ENCODE results near the gene CCDC191.

The CCDC191 gene

DNA sequence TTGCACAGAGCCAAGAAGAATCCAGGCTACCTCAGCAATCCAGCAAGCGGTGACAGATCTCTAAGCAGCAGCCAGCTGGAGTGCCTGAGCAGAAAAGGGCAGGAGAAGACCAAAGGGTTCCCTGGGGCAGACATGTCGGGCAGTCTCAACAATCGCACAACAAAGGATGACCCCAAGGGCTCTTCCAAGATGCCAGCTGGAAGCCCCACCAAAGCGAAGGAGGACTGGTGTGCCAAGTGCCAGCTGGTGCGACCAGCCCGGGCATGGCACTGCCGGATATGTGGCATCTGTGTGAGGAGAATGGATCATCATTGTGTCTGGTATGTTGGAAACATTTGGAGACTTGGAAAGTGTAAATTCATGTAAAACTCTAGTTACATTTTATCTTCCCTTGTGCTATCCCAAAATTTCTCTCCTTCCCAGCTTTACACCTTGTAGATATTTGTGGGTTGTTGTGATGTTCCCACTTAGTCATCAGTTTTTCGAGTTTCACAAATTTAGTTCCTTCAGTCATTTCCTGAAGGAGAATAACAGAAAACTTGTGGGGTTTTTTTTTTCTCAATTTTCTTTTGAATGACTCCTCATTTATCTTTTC, 102.1 kb downstream of the CCDC191 start:
- no peak for DNase-seq (ENCODE audit: low read depth)

DNA sequence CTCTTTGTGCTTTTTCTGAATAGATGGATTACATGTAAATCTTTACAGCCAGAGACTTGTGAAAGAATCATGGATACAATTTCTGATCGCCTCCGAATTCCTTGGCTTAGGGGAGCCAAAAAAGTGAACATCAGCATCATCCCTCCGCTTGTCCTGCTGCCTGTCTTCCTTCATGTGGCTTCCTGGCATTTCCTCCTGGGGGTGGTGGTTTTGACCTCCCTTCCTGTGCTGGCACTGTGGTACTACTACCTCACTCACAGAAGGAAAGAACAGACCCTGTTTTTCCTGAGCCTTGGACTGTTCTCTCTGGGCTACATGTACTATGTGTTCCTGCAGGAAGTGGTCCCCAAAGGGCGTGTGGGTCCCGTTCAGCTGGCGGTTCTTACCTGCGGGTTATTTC, 102.6 kb downstream of the CCDC191 start:
- no peak for DNase-seq (ENCODE audit: low read depth)

- no peak for DNase-seq (ENCODE audit: low read depth)
Observed at GRCh38 chr3:113952921-113953320, 103.4 kb downstream of the CCDC191 start.

GRCh38 chr3:113948015-113948917, 108.1 kb downstream of the CCDC191 start:
- no peak for DNase-seq (ENCODE audit: low read depth)

GRCh38 chr3:113947372-113948014, 108.8 kb downstream of the CCDC191 start, which contains the start of gene ZDHHC23:
TSS of gene ZDHHC23 (plus strand) at chr3:113948013. CDS start at chr3:113948803, 790 bp downstream.
- DNase-seq (ENCODE audit: low read depth) = peak; percentile 31

GRCh38 chr3:113946831-113947230, 109.5 kb downstream of the CCDC191 start:
- DNase-seq (ENCODE audit: low read depth) = no peak

DNA sequence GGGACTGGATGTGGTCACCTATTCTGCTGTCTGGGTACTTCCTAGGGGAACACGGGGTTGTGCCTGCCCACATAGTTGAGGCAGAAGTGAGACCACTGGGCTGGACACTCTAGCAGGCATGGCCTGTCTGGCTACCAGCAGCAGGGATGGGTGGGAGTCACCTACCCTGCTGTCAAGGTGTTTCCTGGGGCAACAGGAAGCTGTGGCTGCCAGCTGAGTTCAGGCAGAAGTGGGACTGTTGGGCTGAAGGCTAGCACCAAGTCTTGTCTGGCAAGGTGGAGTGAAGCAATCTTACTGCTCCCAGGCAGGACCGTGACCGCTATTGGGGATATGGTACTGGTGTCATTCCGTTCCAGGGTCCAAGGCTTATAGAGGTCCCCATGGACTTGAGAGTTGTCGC, 128.8 kb downstream of the CCDC191 start:
- DNase-seq (ENCODE audit: low read depth) = no peak

DNA sequence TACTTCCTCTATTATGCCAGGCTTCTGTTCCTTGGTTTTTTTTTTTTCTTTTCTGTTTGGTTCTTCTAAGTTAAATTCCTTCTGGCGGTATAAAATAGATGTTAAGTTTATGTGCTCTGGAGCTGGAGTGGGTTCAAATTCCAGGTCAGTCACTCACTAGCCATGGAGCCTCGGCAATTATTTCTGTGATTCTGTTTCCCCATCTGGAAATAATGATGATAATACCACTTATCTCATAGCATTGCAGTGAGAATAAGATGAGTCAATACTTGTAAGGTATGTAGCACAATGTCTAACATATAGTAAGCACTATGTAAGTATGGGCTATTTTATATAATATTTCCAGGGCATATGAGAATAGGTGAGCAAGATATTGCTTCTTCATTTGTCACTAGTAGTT, 141.7 kb downstream of the CCDC191 start:
- DNase-seq (ENCODE audit: low read depth) = no peak
